Loucy (cell line): ENCODE measurements around the gene PI4KA.

Experiments used
- EZH2phosphoT487 ChIP-seq: fragments of 200-600 bp; IDR thresholded peaks from 2 replicates; pipeline ENCODE4 v1.6.1; 2018; ENCODE audit warnings: antibody characterized with exemption, mild to moderate bottlenecking, moderate library complexity, borderline replicate concordance
- TF ChIP-seq, protein P1 (sequence below): fragments of 200-600 bp; sonication (generic); conservative IDR thresholded peaks from 2 replicates; pipeline ENCODE4 v1.5.1; 2014; ENCODE audit warnings: mild to moderate bottlenecking, antibody characterized with exemption, low read length

DNA sequence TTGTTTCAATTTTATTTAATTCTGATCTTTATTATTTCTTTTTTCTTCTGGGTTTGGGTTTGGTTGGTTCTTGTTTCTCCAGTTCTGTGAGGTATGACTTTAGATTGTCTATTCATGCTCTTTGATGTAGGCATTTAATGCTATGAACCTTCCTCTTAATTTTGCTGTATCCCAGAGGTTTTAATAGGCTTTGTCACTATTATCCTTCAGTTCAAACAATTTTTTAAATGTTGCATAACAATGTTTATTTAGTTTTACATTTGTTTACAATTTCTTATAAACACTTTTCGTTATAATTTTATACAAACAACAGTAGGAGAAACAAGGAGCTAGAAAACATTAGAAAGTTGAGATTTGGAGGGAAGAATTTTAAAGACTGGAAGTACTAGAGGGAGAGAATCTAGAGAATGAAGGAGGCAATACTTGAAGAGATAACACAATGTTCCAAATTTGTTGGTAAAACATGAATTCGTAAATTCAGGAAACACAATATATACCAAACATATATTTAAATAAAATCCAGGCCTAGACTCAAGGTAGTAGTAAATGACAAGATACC lies 180.8 kb downstream of the PI4KA start:
- TF ChIP-seq, protein P1, sequence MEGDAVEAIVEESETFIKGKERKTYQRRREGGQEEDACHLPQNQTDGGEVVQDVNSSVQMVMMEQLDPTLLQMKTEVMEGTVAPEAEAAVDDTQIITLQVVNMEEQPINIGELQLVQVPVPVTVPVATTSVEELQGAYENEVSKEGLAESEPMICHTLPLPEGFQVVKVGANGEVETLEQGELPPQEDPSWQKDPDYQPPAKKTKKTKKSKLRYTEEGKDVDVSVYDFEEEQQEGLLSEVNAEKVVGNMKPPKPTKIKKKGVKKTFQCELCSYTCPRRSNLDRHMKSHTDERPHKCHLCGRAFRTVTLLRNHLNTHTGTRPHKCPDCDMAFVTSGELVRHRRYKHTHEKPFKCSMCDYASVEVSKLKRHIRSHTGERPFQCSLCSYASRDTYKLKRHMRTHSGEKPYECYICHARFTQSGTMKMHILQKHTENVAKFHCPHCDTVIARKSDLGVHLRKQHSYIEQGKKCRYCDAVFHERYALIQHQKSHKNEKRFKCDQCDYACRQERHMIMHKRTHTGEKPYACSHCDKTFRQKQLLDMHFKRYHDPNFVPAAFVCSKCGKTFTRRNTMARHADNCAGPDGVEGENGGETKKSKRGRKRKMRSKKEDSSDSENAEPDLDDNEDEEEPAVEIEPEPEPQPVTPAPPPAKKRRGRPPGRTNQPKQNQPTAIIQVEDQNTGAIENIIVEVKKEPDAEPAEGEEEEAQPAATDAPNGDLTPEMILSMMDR, result no peak
- TF ChIP-seq EZH2phosphoT487, result no peak
